T-helper 1 cell treated with Interleukin-12 subunit alpha and Interleukin-12 subunit beta and Interleukin-4 antibody, amounts not matched to agents 30 μg/mL and 1 μg/mL, for 36 hours (primary cell): ENCODE data around the gene FGF3.

Experiments used
- H3K27ac Mint-ChIP-seq: one replicate; pipeline ENCODE4 v1.8.0; 2021; ENCODE audit warnings: mild to moderate bottlenecking, mixed read lengths
- H3K27me3 Mint-ChIP-seq: one replicate; pipeline ENCODE4 v1.8.0; 2021; ENCODE audit warnings: low read depth, mixed read lengths
- H3K36me3 Mint-ChIP-seq: one replicate; pipeline ENCODE4 v1.8.0; 2021; ENCODE audit warnings: low read depth, mixed read lengths
- H3K4me1 Mint-ChIP-seq: one replicate; pipeline ENCODE4 v1.8.0; 2021; ENCODE audit warnings: low read depth, mixed read lengths
- H3K4me3 Mint-ChIP-seq: one replicate; pipeline ENCODE4 v1.8.0; 2021; ENCODE audit warnings: mild to moderate bottlenecking, moderate library complexity, mixed read lengths
- H3K9me3 Mint-ChIP-seq: one replicate; pipeline ENCODE4 v1.8.0; 2021; ENCODE audit warnings: mixed read lengths

FGF3 gene

DNA sequence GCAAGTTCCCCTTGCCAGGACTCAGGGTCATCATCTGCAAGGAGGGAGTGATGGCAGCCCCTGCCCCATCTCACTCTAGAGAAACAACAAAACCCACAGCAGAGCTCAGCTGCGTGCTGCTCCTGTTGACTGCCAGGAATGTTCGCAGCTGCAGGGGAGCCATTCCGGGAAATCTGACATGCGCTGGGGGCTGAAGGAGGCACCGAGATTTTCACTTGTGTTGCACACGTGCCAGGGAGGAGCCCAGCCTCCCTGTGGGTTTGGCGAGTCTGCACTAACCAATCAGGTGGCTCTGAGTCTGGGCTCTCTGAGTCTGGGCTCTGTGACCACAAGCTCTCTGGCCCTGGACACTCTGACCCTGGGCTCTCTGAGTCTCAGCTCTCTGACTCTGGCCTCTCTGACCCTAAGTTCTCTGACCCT lies 10.5 kb downstream of the FGF3 start:
- Mint-ChIP-seq H3K36me3 (no peaks in the 10 kb centered on the region), H3K9me3 (no peaks in the 10 kb centered on the region), H3K27me3 (peaks cover 3% of the 10 kb centered on the region), H3K27ac (no peak overlapping the region), H3K4me1 (no peaks in the 10 kb centered on the region), H3K4me3 (no peak overlapping the region)

- no peak overlapping the region for H3K27ac Mint-ChIP-seq
Measured at GRCh38 chr11:69807106-69807815, 12.0 kb downstream of the FGF3 start.

DNA sequence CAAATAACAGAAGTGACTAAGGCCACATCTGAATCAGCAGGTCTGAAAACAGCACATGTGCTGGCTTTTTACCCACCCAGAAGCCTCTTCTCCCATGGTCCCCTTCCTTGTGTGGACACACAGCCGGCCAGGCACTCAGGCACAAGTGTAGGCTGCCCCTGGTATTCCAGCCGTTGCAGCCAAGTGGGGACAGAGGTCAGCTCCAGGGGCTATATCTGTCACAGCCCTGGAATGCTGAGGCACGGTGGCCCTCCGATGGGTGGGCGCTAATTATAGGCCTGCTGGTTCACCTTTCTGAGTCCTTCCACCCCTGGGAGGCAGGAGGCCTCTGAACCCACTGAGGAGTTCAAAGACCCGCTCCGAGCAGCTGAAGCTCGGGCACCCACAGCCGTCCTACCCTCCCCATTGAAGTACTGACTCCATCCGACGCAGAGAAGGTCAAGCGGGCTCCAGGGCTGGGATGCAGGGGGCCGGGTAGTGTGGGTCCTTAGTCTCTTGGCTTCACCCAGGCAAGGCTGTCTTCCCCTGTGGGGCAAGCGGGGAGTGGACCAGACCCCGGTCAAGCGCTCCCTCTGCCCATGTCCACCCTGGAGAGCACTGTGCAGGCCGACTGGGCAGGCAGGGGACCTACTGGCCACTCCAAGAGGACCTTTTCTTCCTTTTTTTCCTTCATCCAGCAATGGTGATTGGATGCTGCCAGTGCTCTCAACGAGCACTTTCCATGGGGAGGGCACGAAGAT lies 14.3 kb downstream of the FGF3 start:
- no peak overlapping the region for H3K27ac Mint-ChIP-seq
- no peaks in the 10 kb centered on the region for H3K9me3 Mint-ChIP-seq
- peaks cover 3% of the 10 kb centered on the region for H3K27me3 Mint-ChIP-seq
- H3K36me3 Mint-ChIP-seq: no peaks in the 10 kb centered on the region
- H3K4me3 Mint-ChIP-seq: no peak overlapping the region
- no peaks in the 10 kb centered on the region for H3K4me1 Mint-ChIP-seq

More at GRCh38 chr11:69807106-69807815, 12.0 kb downstream of the FGF3 start:
- Mint-ChIP-seq H3K36me3 (no peaks in the 10 kb centered on the region), H3K4me1 (no peaks in the 10 kb centered on the region), H3K9me3 (no peaks in the 10 kb centered on the region), H3K4me3 (no peak overlapping the region), H3K27me3 (peaks cover 3% of the 10 kb centered on the region)

- Mint-ChIP-seq H3K27ac (no peak overlapping the region), H3K9me3 (peaks cover 3% of the 10 kb centered on the region), H3K36me3 (no peaks in the 10 kb centered on the region), H3K4me1 (no peaks in the 10 kb centered on the region), H3K27me3 (no peaks in the 10 kb centered on the region), H3K4me3 (no peak overlapping the region)
Measured at GRCh38 chr11:69803604-69804218, 15.5 kb downstream of the FGF3 start.

DNA sequence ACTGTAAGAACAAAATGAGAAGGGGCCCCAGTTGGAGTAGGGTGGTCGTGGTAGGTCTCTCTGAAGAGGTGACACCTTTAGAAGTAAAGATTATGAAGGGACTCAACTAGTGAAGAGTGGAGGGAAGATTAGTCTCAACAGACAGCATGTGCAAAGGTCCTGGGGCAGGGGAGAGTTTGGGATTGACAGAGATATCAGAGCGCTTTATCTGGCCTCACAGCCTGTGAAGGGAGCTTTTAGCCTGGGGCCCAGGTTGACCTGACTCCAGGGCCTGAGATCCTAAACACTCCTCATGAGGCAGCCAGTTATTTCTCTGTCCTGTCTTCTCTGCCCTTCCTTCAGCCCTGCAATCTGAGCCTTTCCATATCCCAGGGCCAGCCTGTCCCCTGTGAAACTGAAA lies 16.2 kb downstream of the FGF3 start:
- Mint-ChIP-seq H3K27me3 (no peaks in the 10 kb centered on the region), H3K4me1 (no peaks in the 10 kb centered on the region)

DNA sequence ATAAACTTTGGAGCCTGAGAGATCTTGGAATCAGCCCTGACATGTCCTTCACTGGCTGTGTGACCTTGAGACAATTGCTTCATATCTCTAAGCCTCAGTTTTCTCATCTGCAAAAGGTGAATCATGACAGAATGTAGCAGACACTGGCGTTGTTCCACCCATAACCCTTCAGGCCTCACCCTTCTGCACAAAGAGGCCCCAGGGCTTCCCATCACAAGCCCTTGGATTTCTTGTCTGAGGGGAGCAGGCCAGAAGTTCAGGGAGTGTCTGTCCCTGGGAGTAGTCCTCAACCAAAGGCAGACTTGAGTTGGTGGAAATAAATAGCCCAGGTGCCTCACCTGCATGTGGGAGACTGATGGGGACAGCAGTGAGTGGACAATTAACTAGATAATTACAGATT lies 16.6 kb downstream of the FGF3 start:
- no peak overlapping the region for H3K4me3 Mint-ChIP-seq
- H3K27me3 Mint-ChIP-seq: no peaks in the 10 kb centered on the region
- H3K36me3 Mint-ChIP-seq: no peaks in the 10 kb centered on the region
- peaks cover 3% of the 10 kb centered on the region for H3K9me3 Mint-ChIP-seq
- no peaks in the 10 kb centered on the region for H3K4me1 Mint-ChIP-seq
- H3K27ac Mint-ChIP-seq: no peak overlapping the region

More for the DNA sequence above, 16.2 kb downstream of the FGF3 start:
- H3K4me3 Mint-ChIP-seq: no peak overlapping the region
- peaks cover 3% of the 10 kb centered on the region for H3K9me3 Mint-ChIP-seq
- no peak overlapping the region for H3K27ac Mint-ChIP-seq
- no peaks in the 10 kb centered on the region for H3K36me3 Mint-ChIP-seq

DNA sequence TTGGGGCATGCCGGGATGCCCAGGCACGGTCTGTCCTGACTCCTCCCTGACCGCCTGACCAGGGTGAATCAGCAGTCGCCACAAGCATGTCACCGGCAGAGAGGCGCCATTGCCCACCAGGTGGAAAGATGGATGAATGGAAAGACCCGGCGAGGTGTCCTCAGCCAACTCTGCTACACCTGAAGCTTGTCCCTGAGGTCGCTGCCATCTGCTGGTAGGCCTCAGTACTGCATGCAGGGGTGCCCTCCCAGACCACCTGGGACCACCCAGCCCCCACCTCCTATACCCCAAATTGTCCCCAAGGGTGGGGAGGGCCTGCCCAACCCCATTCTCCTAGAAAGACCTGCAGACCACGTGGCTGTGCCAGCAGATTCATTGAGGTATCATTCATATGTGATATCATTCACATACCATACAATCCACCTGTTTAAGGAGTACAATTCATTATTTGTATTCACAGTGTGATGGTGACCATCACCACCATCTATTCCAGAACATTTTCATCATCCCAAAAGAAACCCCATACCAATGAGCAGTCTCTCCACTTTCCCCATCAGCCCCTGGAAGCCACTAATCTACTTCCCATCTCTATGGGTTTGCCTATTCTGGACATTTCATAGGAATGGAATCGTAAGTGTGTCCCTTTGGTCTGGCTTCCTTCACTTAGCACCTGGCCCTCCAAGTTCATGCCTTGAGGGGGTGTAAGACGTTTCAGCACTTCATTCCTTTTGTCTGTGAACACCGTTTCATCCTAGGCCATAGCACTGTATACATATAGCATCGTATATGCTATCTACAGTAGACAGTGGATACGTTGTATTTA lies 17.5 kb downstream of the FGF3 start:
- H3K4me3 Mint-ChIP-seq: no peak overlapping the region
- H3K27me3 Mint-ChIP-seq: no peaks in the 10 kb centered on the region
- peaks cover 3% of the 10 kb centered on the region for H3K9me3 Mint-ChIP-seq
- H3K27ac Mint-ChIP-seq: no peak overlapping the region
- no peaks in the 10 kb centered on the region for H3K4me1 Mint-ChIP-seq
- no peaks in the 10 kb centered on the region for H3K36me3 Mint-ChIP-seq

GRCh38 chr11:69800278-69800677 lies 18.9 kb downstream of the FGF3 start:
- no peak overlapping the region for H3K4me3 Mint-ChIP-seq
- H3K36me3 Mint-ChIP-seq: no peaks in the 10 kb centered on the region
- H3K4me1 Mint-ChIP-seq: no peaks in the 10 kb centered on the region
- H3K27ac Mint-ChIP-seq: no peak overlapping the region
- H3K9me3 Mint-ChIP-seq: peaks cover 3% of the 10 kb centered on the region
- no peaks in the 10 kb centered on the region for H3K27me3 Mint-ChIP-seq

GRCh38 chr11:69799582-69799981 lies 19.6 kb downstream of the FGF3 start:
- Mint-ChIP-seq H3K9me3 (peaks cover 3% of the 10 kb centered on the region), H3K27ac (no peak overlapping the region), H3K36me3 (no peaks in the 10 kb centered on the region), H3K27me3 (no peaks in the 10 kb centered on the region), H3K4me3 (no peak overlapping the region), H3K4me1 (no peaks in the 10 kb centered on the region)

- peaks cover 3% of the 10 kb centered on the region for H3K9me3 Mint-ChIP-seq
- H3K27ac Mint-ChIP-seq: no peak overlapping the region
- H3K4me1 Mint-ChIP-seq: no peaks in the 10 kb centered on the region
- no peak overlapping the region for H3K4me3 Mint-ChIP-seq
- no peaks in the 10 kb centered on the region for H3K36me3 Mint-ChIP-seq
- H3K27me3 Mint-ChIP-seq: no peaks in the 10 kb centered on the region
Measured at GRCh38 chr11:69799097-69799496, 20.1 kb downstream of the FGF3 start.

- Mint-ChIP-seq H3K27me3 (no peaks in the 10 kb centered on the region), H3K27ac (no peak overlapping the region), H3K4me3 (no peak overlapping the region), H3K9me3 (peaks cover 3% of the 10 kb centered on the region), H3K4me1 (no peaks in the 10 kb centered on the region), H3K36me3 (no peaks in the 10 kb centered on the region)
Measured at GRCh38 chr11:69797737-69798528, 21.3 kb downstream of the FGF3 start.

GRCh38 chr11:69797156-69797555 lies 22.1 kb downstream of the FGF3 start:
- peaks cover 3% of the 10 kb centered on the region for H3K9me3 Mint-ChIP-seq
- H3K27ac Mint-ChIP-seq: no peak overlapping the region
- H3K36me3 Mint-ChIP-seq: no peaks in the 10 kb centered on the region
- no peaks in the 10 kb centered on the region for H3K4me1 Mint-ChIP-seq
- H3K27me3 Mint-ChIP-seq: no peaks in the 10 kb centered on the region
- no peak overlapping the region for H3K4me3 Mint-ChIP-seq

DNA sequence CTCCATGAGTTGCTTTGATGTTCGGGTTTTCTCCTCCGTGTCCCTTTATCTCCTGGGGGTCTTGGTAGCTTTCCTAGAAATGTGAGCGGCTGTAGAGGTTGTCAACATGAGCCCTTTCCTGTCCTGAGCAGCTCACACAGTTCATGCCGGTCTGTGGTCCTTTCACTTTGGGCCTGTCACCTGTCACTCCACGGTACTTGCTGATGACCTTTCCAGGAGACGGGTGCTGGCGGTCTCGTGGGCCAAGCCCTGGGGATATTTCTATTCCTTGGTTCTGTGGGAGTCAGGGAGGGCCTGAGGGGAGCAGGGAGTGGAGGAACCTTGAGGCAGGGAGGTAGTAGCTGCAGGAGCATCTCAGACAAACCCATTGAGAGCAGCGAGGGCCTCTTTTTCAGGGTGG lies 23.2 kb downstream of the FGF3 start:
- Mint-ChIP-seq H3K36me3 (no peaks in the 10 kb centered on the region), H3K4me3 (no peak overlapping the region), H3K9me3 (peaks cover 3% of the 10 kb centered on the region), H3K27me3 (no peaks in the 10 kb centered on the region), H3K4me1 (no peaks in the 10 kb centered on the region), H3K27ac (no peak overlapping the region)
